Measurements from ENCODE around the gene TMEM181.
"Not testable (repeated sequence)": the region's sequence is repeated elsewhere in the genome, so short reads cannot be mapped to it uniquely, and the experiment has no call there.

TMEM181 gene

GRCh38 chr6:158559895-158560835 is at the start of gene TMEM181:
TMEM181 (plus strand) TSS chr6:158560091; CDS start chr6:158560225, 134 bp downstream.
- peak; percentile 83 for DNase-seq

- DNase-seq = no peak
These were observed 47.1 kb upstream of the TMEM181 start for GRCh38 chr6:158512809-158513208.

GRCh38 chr6:158514176-158514575 is 45.7 kb upstream of the TMEM181 start:
- no peak for DNase-seq

GRCh38 chr6:158514991-158515390 is 44.9 kb upstream of the TMEM181 start:
- no peak for DNase-seq

- no peak for DNase-seq
These were observed 43.8 kb upstream of the TMEM181 start for GRCh38 chr6:158516098-158516497.

- no peak for DNase-seq
These were observed 42.9 kb upstream of the TMEM181 start for GRCh38 chr6:158517038-158517437.

- no peak for DNase-seq
These were observed 42.3 kb upstream of the TMEM181 start for GRCh38 chr6:158517581-158517980.

GRCh38 chr6:158518191-158519127 is 41.4 kb upstream of the TMEM181 start:
- peak; percentile 34 for DNase-seq

GRCh38 chr6:158519300-158519699 is 40.6 kb upstream of the TMEM181 start:
- DNase-seq = no peak

- no peak for DNase-seq
These were observed 40.1 kb upstream of the TMEM181 start for GRCh38 chr6:158519761-158520160.

GRCh38 chr6:158520975-158521374 is 38.9 kb upstream of the TMEM181 start:
- DNase-seq = not testable (repeated sequence)

GRCh38 chr6:158521759-158522158 is 38.1 kb upstream of the TMEM181 start:
- DNase-seq = no peak

GRCh38 chr6:158522616-158523015 is 37.3 kb upstream of the TMEM181 start:
- no peak for DNase-seq

- DNase-seq = no peak
These were observed 35.6 kb upstream of the TMEM181 start for GRCh38 chr6:158524311-158524710.

GRCh38 chr6:158527858-158528257 is 32.0 kb upstream of the TMEM181 start:
- DNase-seq = not testable (repeated sequence)

- DNase-seq = no peak
These were observed 31.1 kb upstream of the TMEM181 start for GRCh38 chr6:158528826-158529225.

- no peak for DNase-seq
These were observed 30.3 kb upstream of the TMEM181 start for GRCh38 chr6:158529629-158530028.

GRCh38 chr6:158531566-158531965 is 28.3 kb upstream of the TMEM181 start:
- DNase-seq = no peak

GRCh38 chr6:158531970-158532369 is 27.9 kb upstream of the TMEM181 start:
- no peak for DNase-seq

GRCh38 chr6:158536084-158536890 is 23.6 kb upstream of the TMEM181 start:
- DNase-seq = peak; percentile 64

GRCh38 chr6:158536891-158537798 is 22.7 kb upstream of the TMEM181 start:
- DNase-seq = peak; percentile 11
